ENCODE measurements around the gene TMPRSS6.

DNA sequence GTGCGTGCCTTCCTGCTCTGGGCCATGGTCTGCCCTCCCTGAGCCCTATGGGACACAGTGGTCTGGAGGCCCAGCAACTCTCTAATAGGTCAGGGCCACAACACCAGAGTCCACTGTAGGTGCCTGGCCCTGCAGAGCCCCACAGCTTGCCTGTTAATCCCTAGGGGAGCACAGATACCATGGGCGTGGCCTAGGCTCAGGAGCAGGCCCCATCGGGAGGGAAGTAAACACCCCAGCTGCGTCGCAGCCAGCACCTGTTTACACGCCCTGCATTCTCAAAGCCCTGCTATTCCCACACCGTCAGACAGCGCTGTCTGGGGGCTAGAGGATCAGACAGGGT lies 55.5 kb downstream of the TMPRSS6 start:
- TF ChIP-seq, protein P1, sequence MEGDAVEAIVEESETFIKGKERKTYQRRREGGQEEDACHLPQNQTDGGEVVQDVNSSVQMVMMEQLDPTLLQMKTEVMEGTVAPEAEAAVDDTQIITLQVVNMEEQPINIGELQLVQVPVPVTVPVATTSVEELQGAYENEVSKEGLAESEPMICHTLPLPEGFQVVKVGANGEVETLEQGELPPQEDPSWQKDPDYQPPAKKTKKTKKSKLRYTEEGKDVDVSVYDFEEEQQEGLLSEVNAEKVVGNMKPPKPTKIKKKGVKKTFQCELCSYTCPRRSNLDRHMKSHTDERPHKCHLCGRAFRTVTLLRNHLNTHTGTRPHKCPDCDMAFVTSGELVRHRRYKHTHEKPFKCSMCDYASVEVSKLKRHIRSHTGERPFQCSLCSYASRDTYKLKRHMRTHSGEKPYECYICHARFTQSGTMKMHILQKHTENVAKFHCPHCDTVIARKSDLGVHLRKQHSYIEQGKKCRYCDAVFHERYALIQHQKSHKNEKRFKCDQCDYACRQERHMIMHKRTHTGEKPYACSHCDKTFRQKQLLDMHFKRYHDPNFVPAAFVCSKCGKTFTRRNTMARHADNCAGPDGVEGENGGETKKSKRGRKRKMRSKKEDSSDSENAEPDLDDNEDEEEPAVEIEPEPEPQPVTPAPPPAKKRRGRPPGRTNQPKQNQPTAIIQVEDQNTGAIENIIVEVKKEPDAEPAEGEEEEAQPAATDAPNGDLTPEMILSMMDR (IDR thresholded peaks at IDR 0.05; ENCODE audit: low read depth, low read length, poor library complexity, severe bottlenecking), result no peak
- no peak for TF ChIP-seq EZH2phosphoT487 (IDR thresholded peaks at IDR 0.05; ENCODE audit: borderline replicate concordance, low read length)

Measured in DOHH2 (cell line).